HepG2 (cell line): Measurements from ENCODE around the gene NOL4L. TPM values are rescaled to one million over a fixed set of nuclear protein-coding genes. Genes with fewer than 3 reads are reported as not detected.
A peak's percentile ranks its signal among the peaks of the same experiment; 100 is the strongest.

ENCODE experiments used
- HOXA3 ChIP-seq: sonication (generic); formaldehyde crosslinking; IDR thresholded peaks from 2 replicates; pipeline ENCODE4 v1.5.0; 2020; ENCODE audit warnings: missing genetic modification reagents
- MAF1 ChIP-seq: sonication (generic); formaldehyde crosslinking; IDR thresholded peaks from 2 replicates; pipeline ENCODE4 v1.5.0; 2020; ENCODE audit warnings: missing genetic modification reagents, borderline replicate concordance
- NKX3-1 ChIP-seq: sonication (generic); formaldehyde crosslinking; IDR thresholded peaks from 2 replicates; pipeline ENCODE4 v1.5.0; 2020; ENCODE audit warnings: missing genetic modification reagents
- SETDB1 ChIP-seq: sonication (generic); formaldehyde crosslinking; IDR thresholded peaks from 2 replicates; pipeline ENCODE4 v1.5.1; 2020; ENCODE audit warnings: missing genetic modification reagents, mild to moderate bottlenecking, borderline replicate concordance
- ZNF264 ChIP-seq: sonication (generic); formaldehyde crosslinking; IDR thresholded peaks from 2 replicates; pipeline ENCODE4 v1.4.0; 2020; ENCODE audit warnings: missing genetic modification reagents
- ZNF557 ChIP-seq: sonication (generic); formaldehyde crosslinking; IDR thresholded peaks from 2 replicates; pipeline ENCODE4 v1.4.0; 2020; ENCODE audit warnings: missing genetic modification reagents
- polyA plus RNA-seq, 8 experiments: library from polyadenylated mRNA; depleted of rRNA in 3 of 8; stranded (reverse) in 7 of 8; unstranded in 1 of 8; fragments of >200 nt; fragmentation: Illumina TruSeq in 4 of 8; extraction: Trizol in 4 of 8; gene quantifications; 2 replicates each; pipeline versions ENCODE4 v1.2.1 to v1.2.3, GENCODE V29; 2011 to 2016; ENCODE audit warnings: low read depth in 4 of 8, missing spikeins in 1 of 8, mixed read lengths in 1 of 8; ENCODE audit not compliant: insufficient read depth in 1 of 8
- total RNA-seq, 5 experiments: library from RNA; depleted of rRNA; stranded (reverse); fragments of >200 nt; fragmentation: Illumina TruSeq; extraction: Trizol; gene quantifications; 2 replicates each; pipeline ENCODE4 v1.2.3, GENCODE V29; 2016; ENCODE audit warnings: low read depth in 1 of 5
- TF ChIP-seq, protein P1 (sequence below): sonication (generic); formaldehyde crosslinking; IDR thresholded peaks from 2 replicates; pipeline ENCODE4 v1.4.0; 2020; ENCODE audit warnings: mild to moderate bottlenecking, low read depth, missing genetic modification reagents
- TF ChIP-seq, protein P2 (sequence below): sonication (generic); formaldehyde crosslinking; IDR thresholded peaks from 2 replicates; pipeline ENCODE4 v1.5.1; 2020; ENCODE audit warnings: missing genetic modification reagents, mild to moderate bottlenecking, borderline replicate concordance
- TF ChIP-seq, protein P3 (sequence below): sonication (generic); formaldehyde crosslinking; IDR thresholded peaks from 2 replicates; pipeline ENCODE4 v1.5.0; 2020; ENCODE audit warnings: mild to moderate bottlenecking, missing genetic modification reagents
- TF ChIP-seq, protein P4 (sequence below): sonication (generic); formaldehyde crosslinking; IDR thresholded peaks from 2 replicates; pipeline ENCODE4 v1.5.0; 2020; ENCODE audit warnings: missing genetic modification reagents

Gene NOL4L
- total and polyA plus RNA-seq, 2 of the 13 experiments (the other 11 are each of a cell fraction or from before 2014, with no cell fraction given), result 16.6 to 35.4 TPM

DNA sequence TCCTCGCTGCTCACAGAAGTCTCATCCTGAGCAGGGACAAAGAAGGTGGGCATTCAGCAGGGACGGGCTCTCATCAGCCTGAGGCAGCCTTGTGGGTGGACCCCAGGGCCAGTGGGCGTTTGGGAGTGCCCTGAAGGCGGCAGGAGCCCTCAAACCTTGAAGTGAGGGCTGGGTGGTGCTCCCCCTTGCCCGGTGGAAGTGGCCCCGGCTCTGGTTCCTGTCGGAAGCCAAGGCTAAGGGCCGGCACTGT is 110.5 kb downstream of the NOL4L start (continued):
- TF ChIP-seq, protein P1, sequence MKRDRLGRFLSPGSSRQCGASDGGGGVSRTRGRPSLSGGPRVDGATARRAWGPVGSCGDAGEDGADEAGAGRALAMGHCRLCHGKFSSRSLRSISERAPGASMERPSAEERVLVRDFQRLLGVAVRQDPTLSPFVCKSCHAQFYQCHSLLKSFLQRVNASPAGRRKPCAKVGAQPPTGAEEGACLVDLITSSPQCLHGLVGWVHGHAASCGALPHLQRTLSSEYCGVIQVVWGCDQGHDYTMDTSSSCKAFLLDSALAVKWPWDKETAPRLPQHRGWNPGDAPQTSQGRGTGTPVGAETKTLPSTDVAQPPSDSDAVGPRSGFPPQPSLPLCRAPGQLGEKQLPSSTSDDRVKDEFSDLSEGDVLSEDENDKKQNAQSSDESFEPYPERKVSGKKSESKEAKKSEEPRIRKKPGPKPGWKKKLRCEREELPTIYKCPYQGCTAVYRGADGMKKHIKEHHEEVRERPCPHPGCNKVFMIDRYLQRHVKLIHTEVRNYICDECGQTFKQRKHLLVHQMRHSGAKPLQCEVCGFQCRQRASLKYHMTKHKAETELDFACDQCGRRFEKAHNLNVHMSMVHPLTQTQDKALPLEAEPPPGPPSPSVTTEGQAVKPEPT (CRISPR knock-in tag), result no peak
- peak; percentile 33; the same call in 1 of the 2 replicates for TF ChIP-seq ZNF264 (CRISPR knock-in tag)
- TF ChIP-seq, protein P2, sequence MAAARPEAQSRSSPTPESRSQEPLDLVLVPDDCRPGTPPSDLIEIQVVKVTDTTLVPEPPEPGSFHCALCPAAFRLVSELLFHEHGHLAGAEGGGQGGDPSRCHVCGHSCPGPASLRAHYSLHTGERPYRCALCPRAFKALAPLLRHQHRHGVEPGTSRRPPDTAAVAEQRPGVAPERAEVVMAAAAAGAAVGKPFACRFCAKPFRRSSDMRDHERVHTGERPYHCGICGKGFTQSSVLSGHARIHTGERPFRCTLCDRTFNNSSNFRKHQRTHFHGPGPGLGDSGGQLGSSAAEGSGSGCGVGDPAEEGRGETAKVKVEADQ (CRISPR knock-in tag), result peak; percentile 15; the same call in 1 of the 2 replicates
- no peak for TF ChIP-seq SETDB1
- peak; percentile 85; the same call in 1 of the 2 replicates for TF ChIP-seq MAF1 (CRISPR knock-in tag)
- TF ChIP-seq ZNF557 (CRISPR knock-in tag), result peak; percentile 36; the same call in 1 of the 2 replicates
- TF ChIP-seq, protein P3, sequence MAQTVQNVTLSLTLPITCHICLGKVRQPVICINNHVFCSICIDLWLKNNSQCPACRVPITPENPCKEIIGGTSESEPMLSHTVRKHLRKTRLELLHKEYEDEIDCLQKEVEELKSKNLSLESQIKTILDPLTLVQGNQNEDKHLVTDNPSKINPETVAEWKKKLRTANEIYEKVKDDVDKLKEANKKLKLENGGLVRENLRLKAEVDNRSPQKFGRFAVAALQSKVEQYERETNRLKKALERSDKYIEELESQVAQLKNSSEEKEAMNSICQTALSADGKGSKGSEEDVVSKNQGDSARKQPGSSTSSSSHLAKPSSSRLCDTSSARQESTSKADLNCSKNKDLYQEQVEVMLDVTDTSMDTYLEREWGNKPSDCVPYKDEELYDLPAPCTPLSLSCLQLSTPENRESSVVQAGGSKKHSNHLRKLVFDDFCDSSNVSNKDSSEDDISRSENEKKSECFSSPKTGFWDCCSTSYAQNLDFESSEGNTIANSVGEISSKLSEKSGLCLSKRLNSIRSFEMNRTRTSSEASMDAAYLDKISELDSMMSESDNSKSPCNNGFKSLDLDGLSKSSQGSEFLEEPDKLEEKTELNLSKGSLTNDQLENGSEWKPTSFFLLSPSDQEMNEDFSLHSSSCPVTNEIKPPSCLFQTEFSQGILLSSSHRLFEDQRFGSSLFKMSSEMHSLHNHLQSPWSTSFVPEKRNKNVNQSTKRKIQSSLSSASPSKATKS (CRISPR knock-in tag), result no peak
- peak; percentile 10 for TF ChIP-seq HOXA3 (CRISPR knock-in tag)
- TF ChIP-seq, protein P4, sequence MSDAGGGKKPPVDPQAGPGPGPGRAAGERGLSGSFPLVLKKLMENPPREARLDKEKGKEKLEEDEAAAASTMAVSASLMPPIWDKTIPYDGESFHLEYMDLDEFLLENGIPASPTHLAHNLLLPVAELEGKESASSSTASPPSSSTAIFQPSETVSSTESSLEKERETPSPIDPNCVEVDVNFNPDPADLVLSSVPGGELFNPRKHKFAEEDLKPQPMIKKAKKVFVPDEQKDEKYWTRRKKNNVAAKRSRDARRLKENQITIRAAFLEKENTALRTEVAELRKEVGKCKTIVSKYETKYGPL (CRISPR knock-in tag), result 0 out of 2 replicates have a peak, but pooled peaks have one; percentile 58
- peak; percentile 87; the same call in 1 of the 2 replicates for TF ChIP-seq NKX3-1 (CRISPR knock-in tag)
